A549 treated with Hydrocortisone at 1 μM for 4 hours (cell line): Measurements from ENCODE around the gene PCDHGA7. TPM values are rescaled to one million over a fixed set of nuclear protein-coding genes. Genes with fewer than 3 reads are reported as not detected.

Experiments
- total RNA-seq: library from RNA; stranded (reverse); fragments of 200-300 nt; extraction: Qiagen RNA extraction; gene quantifications from 5 replicates; pipeline ENCODE4 v1.2.3, GENCODE V29; 2022

Gene PCDHGA7
- total RNA-seq, 1 experiment from 2014 or later, result 0.75 TPM

GRCh38 chr5:141412854-141413539 lies 30.5 kb downstream of the PCDHGA7 start, which contains the start of gene PCDHGA10:
PCDHGA10 (plus strand) TSS chr5:141412987; CDS start chr5:141413176, 189 bp downstream.

GRCh38 chr5:141417494-141418172 lies 35.1 kb downstream of the PCDHGA7 start, which contains the start of gene PCDHGB7:
PCDHGB7 (plus strand) TSS chr5:141417677; CDS start chr5:141417860, 183 bp downstream.

GRCh38 chr5:141420855-141421488 lies 38.4 kb downstream of the PCDHGA7 start, which contains the start of gene PCDHGA11:
PCDHGA11 (plus strand) TSS chr5:141421051; CDS start chr5:141421228, 177 bp downstream.

GRCh38 chr5:141430332-141431113 lies 48.0 kb downstream of the PCDHGA7 start, which contains the start of gene PCDHGA12:
PCDHGA12 (plus strand) TSS chr5:141430507; CDS start chr5:141430760, 253 bp downstream.

Other genes starting within 250 kb of the PCDHGA7 start
- 1.1 to 1.8 TPM (median 1.6 TPM) in 5 replicates for gene PCDHB5, start 247.5 kb upstream of the PCDHGA7 start, total RNA-seq
- 0.84 to 1.1 TPM (median 1.0 TPM) in 5 replicates for gene PCDHB6, start 232.7 kb upstream of the PCDHGA7 start, total RNA-seq
- not detected in 5 replicates for gene PCDHB7, start 210.1 kb upstream of the PCDHGA7 start, total RNA-seq
- gene PCDHB8, start 205.0 kb upstream of the PCDHGA7 start, total RNA-seq, result 0.13 to 0.36 TPM (median 0.30 TPM) in 5 replicates
- gene PCDHB16, start 200.4 kb upstream of the PCDHGA7 start, total RNA-seq, result 0.05 to 0.08 TPM (median 0.05 TPM) in 4 of 5 replicates, not detected in the other
- gene PCDHB9, start 195.6 kb upstream of the PCDHGA7 start, total RNA-seq, result 0.03 TPM in 1 of 5 replicates, not detected in the others
- 0.03 to 0.06 TPM (median 0.05 TPM) in 3 of 5 replicates, not detected in the others for gene PCDHB10, start 190.4 kb upstream of the PCDHGA7 start, total RNA-seq
- 0.03 to 0.08 TPM (median 0.06 TPM) in 5 replicates for gene PCDHB11, start 183.1 kb upstream of the PCDHGA7 start, total RNA-seq
- 0.06 TPM in 1 of 5 replicates, not detected in the others for gene PCDHB12, start 174.0 kb upstream of the PCDHGA7 start, total RNA-seq
- gene PCDHB13, start 168.8 kb upstream of the PCDHGA7 start, total RNA-seq, result 0.06 to 0.09 TPM (median 0.09 TPM) in 4 of 5 replicates, not detected in the other
- 0.06 to 0.10 TPM (median 0.08 TPM) in 5 replicates for gene PCDHB14, start 159.4 kb upstream of the PCDHGA7 start, total RNA-seq
- gene PCDHB15, start 137.3 kb upstream of the PCDHGA7 start, total RNA-seq, result 0.03 to 0.14 TPM (median 0.06 TPM) in 5 replicates
- not detected in 5 replicates for gene SLC25A2, start 78.7 kb upstream of the PCDHGA7 start, total RNA-seq
- gene TAF7, start 62.0 kb upstream of the PCDHGA7 start, total RNA-seq, result 60.4 to 85.3 TPM (median 69.6 TPM) in 5 replicates
- 0.22 to 0.38 TPM (median 0.31 TPM) in 5 replicates for gene PCDHGA1, start 52.2 kb upstream of the PCDHGA7 start, total RNA-seq
- 0.54 to 0.91 TPM (median 0.62 TPM) in 5 replicates for gene PCDHGA2, start 44.0 kb upstream of the PCDHGA7 start, total RNA-seq
- gene PCDHGA3, start 38.9 kb upstream of the PCDHGA7 start, total RNA-seq, result not detected in 5 replicates
- gene PCDHGB1, start 32.6 kb upstream of the PCDHGA7 start, total RNA-seq, result 1.3 to 2.2 TPM (median 1.6 TPM) in 5 replicates
- gene PCDHGA4, start 27.7 kb upstream of the PCDHGA7 start, total RNA-seq, result 0.06 to 0.16 TPM (median 0.12 TPM) in 4 of 5 replicates, not detected in the other
- 0.05 to 0.13 TPM (median 0.11 TPM) in 4 of 5 replicates, not detected in the other for gene PCDHGB2, start 22.7 kb upstream of the PCDHGA7 start, total RNA-seq
- gene PCDHGA5, start 18.6 kb upstream of the PCDHGA7 start, total RNA-seq, result 0.10 to 0.23 TPM (median 0.13 TPM) in 5 replicates
- gene PCDHGB3, start 12.5 kb upstream of the PCDHGA7 start, total RNA-seq, result 0.20 to 0.25 TPM (median 0.21 TPM) in 5 replicates
- gene PCDHGA6, start 8.9 kb upstream of the PCDHGA7 start, total RNA-seq, result 0.14 to 0.26 TPM (median 0.20 TPM) in 5 replicates
- gene PCDHGB4, start 5.0 kb downstream of the PCDHGA7 start, total RNA-seq, result 0.56 to 1.1 TPM (median 0.85 TPM) in 5 replicates
- gene PCDHGA8, start 9.9 kb downstream of the PCDHGA7 start, total RNA-seq, result 0.02 to 0.05 TPM (median 0.05 TPM) in 3 of 5 replicates, not detected in the others
- 2.0 to 2.6 TPM (median 2.3 TPM) in 5 replicates for gene PCDHGB5, start 15.2 kb downstream of the PCDHGA7 start, total RNA-seq
- 0.05 to 0.07 TPM (median 0.07 TPM) in 4 of 5 replicates, not detected in the other for gene PCDHGA9, start 20.0 kb downstream of the PCDHGA7 start, total RNA-seq
- 0.05 to 0.18 TPM (median 0.10 TPM) in 5 replicates for gene PCDHGB6, start 25.3 kb downstream of the PCDHGA7 start, total RNA-seq
- gene PCDHGA10, start 30.2 kb downstream of the PCDHGA7 start, total RNA-seq, result 0.02 to 0.03 TPM (median 0.02 TPM) in 3 of 5 replicates, not detected in the others
- gene PCDHGB7, start 34.9 kb downstream of the PCDHGA7 start, total RNA-seq, result 0.02 to 0.08 TPM (median 0.07 TPM) in 5 replicates
- gene PCDHGA11, start 38.3 kb downstream of the PCDHGA7 start, total RNA-seq, result 0.02 to 0.06 TPM (median 0.02 TPM) in 3 of 5 replicates, not detected in the others
- gene PCDHGA12, start 47.8 kb downstream of the PCDHGA7 start, total RNA-seq, result 0.03 TPM in 2 of 5 replicates, not detected in the others
- 5.3 to 6.9 TPM (median 6.2 TPM) in 5 replicates for gene PCDHGC3, start 93.2 kb downstream of the PCDHGA7 start, total RNA-seq
- not detected in 5 replicates for gene PCDHGC4, start 102.3 kb downstream of the PCDHGA7 start, total RNA-seq
- 0.02 TPM in 1 of 5 replicates, not detected in the others for gene PCDHGC5, start 106.3 kb downstream of the PCDHGA7 start, total RNA-seq
- gene DIAPH1, start 236.3 kb downstream of the PCDHGA7 start, total RNA-seq, result 94.5 to 109 TPM (median 96.9 TPM) in 5 replicates